ENCODE results near the gene KIAA0930. TPM values are rescaled to one million over a fixed set of nuclear protein-coding genes. Genes with fewer than 3 reads are reported as not detected.
A peak's percentile ranks its signal among the peaks of the same experiment; 100 is the strongest.

Gene KIAA0930
- total RNA-seq, 1 experiment from 2014 or later, result 61.9 TPM

DNA sequence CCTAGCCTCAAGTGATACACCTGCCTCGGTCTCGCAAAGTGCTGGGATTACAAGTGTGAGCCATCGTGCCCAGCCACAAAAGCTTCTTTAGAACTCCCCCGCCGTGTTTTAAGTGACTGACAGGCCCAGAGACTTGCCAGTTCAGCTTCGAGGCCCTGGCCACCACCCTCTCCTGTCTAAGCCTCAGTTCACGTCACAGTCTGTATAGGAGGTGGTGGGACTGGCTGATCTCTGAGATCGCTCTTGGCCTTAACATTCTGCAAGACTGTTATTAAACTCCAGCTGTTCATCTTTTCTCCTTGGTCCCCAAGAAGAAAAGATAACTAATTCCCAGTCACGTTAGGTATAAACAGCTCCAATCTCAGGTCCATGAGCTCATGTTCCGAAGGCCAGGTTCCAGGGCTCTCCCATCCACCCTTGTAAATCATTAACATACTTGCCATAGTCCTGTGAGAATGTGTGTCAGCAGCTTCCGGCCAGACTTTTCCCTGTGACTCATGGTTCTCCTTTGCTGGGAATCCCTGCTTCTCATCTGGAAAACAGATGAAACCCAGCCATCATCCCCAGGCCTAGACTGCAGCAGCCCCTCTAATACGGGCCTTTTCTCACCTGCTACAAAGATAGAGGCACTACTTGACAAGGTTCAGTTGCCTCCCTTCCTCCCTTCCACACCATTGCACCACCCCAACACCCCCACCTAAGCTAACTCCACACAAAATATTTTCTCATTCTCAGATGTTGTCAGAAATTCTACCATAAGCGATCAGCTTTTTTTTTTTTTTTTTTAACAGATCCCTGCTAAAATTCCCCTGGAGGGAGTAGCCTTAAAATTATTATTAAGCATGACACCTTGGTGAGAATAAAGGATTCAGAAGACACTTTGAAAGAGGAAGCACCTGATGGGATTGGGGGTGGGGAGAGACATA, 5.6 kb upstream of the KIAA0930 start:
- H3K4me3 Mint-ChIP-seq (ENCODE audit: unreplicated experiment), result peak overlapping the region; percentile 40
- no peaks in the 10 kb centered on the region for H3K27me3 Mint-ChIP-seq (ENCODE audit: insufficient read depth, unreplicated experiment)
- BruUV-seq (replicated peaks), result TSS peak; percentile 70
- H3K4me1 Mint-ChIP-seq (ENCODE audit: insufficient read depth, unreplicated experiment), result peaks cover 13% of the 10 kb centered on the region
- H3K27ac Mint-ChIP-seq (ENCODE audit: low read depth, unreplicated experiment), result peak overlapping the region; percentile 95
- H3K9me3 Mint-ChIP-seq (ENCODE audit: unreplicated experiment), result no peaks in the 10 kb centered on the region
- intact Hi-C loops (cut with micrococcal nuclease), result loop anchor here (2.0 to 5.0 kb wide), 3 partner anchors 38 to 144 kb away; partner anchors contain the start of gene NUP50
- CTCF ChIA-PET, result interaction anchor here (0.6 to 0.9 kb wide), 7 partner anchors 83 to 782 kb away, joined by 3 to 4 read pairs (median 3); partner anchors contain the start of gene NUP50
- peak; percentile 96 for DNase-seq (ENCODE audit: unreplicated experiment)
- POLR2A ChIA-PET, result interaction anchor here (0.7 to 2.8 kb wide), 15 partner anchors 9 to 796 kb away, joined by 3 to 20 read pairs (median 4); partner anchors contain the start of gene NUP50
- no peak for TF ChIP-seq CTCF (IDR thresholded peaks at IDR 0.05; ENCODE audit: unreplicated experiment)
- H3K36me3 Mint-ChIP-seq (ENCODE audit: insufficient read depth, unreplicated experiment), result no peaks in the 10 kb centered on the region

GRCh38 chr22:45244916-45245315, 4.2 kb upstream of the KIAA0930 start:
- DNase-seq (ENCODE audit: unreplicated experiment), result no peak
- Mint-ChIP-seq H3K4me3 (ENCODE audit: unreplicated experiment) (no peak overlapping the region), H3K9me3 (ENCODE audit: unreplicated experiment) (no peaks in the 10 kb centered on the region), H3K27ac (ENCODE audit: low read depth, unreplicated experiment) (peak overlapping the region; percentile 95), H3K4me1 (ENCODE audit: insufficient read depth, unreplicated experiment) (peaks cover 13% of the 10 kb centered on the region), H3K36me3 (ENCODE audit: insufficient read depth, unreplicated experiment) (no peaks in the 10 kb centered on the region), H3K27me3 (ENCODE audit: insufficient read depth, unreplicated experiment) (no peaks in the 10 kb centered on the region)
- intact Hi-C loops (cut with micrococcal nuclease), result loop anchor here (5.0 kb wide), 1 partner anchor 143 kb away; no protein-coding TSS in a partner anchor
- no TSS peak for BruUV-seq (replicated peaks)
- CTCF ChIA-PET, result interaction anchor here (0.6 to 0.7 kb wide), 2 partner anchors 142 to 437 kb away, joined by 3 to 4 read pairs; no protein-coding TSS in a partner anchor
- TF ChIP-seq CTCF (IDR thresholded peaks at IDR 0.05; ENCODE audit: unreplicated experiment), result no peak
- POLR2A ChIA-PET, result interaction anchor here (0.9 to 2.8 kb wide), 2 partner anchors 79 to 215 kb away, joined by 3 to 12 read pairs; no protein-coding TSS in a partner anchor

DNA sequence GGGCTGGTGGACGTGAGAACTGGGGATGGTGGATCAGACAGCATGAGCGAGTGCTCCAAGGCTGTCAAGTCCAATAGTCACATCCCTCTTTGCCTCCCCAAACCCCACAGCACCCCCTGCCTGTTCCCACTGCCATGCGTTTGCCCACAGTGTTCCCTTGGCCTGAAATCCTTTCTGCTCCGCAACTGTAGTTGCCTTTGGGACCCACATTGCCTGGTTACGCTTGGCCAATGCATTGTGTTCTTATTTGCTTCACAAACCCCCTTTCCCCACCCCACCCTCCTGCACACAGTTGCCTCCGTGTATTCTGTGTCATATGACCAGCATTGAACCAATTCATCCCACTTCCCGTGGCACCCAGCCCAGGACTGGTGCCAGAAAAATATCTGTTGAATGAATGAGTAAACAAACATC, 2.1 kb upstream of the KIAA0930 start:
- intact Hi-C loops (cut with micrococcal nuclease), result no loop called here
- peaks cover 6% of the 10 kb centered on the region for H3K36me3 Mint-ChIP-seq (ENCODE audit: insufficient read depth, unreplicated experiment)
- ChIA-PET CTCF (interaction anchor here (0.5 kb wide), 1 partner anchor 576 kb away, joined by 3 read pairs; no protein-coding TSS in a partner anchor), POLR2A (no interaction called here)
- H3K4me1 Mint-ChIP-seq (ENCODE audit: insufficient read depth, unreplicated experiment), result peaks cover 13% of the 10 kb centered on the region
- no peaks in the 10 kb centered on the region for H3K9me3 Mint-ChIP-seq (ENCODE audit: unreplicated experiment)
- no peaks in the 10 kb centered on the region for H3K27me3 Mint-ChIP-seq (ENCODE audit: insufficient read depth, unreplicated experiment)
- BruUV-seq (replicated peaks), result no TSS peak
- no peak for TF ChIP-seq CTCF (IDR thresholded peaks at IDR 0.05; ENCODE audit: unreplicated experiment)
- H3K27ac Mint-ChIP-seq (ENCODE audit: low read depth, unreplicated experiment), result no peak overlapping the region
- DNase-seq (ENCODE audit: unreplicated experiment), result peak; percentile 74
- no peak overlapping the region for H3K4me3 Mint-ChIP-seq (ENCODE audit: unreplicated experiment)
